Measurements from ENCODE around the gene STYXL1. TPM values are rescaled to one million over a fixed set of nuclear protein-coding genes. Genes with fewer than 3 reads are reported as not detected.

The STYXL1 gene
- total and polyA plus RNA-seq, 8 donors = 13.3 to 47.6 (median 22.7) TPM

DNA sequence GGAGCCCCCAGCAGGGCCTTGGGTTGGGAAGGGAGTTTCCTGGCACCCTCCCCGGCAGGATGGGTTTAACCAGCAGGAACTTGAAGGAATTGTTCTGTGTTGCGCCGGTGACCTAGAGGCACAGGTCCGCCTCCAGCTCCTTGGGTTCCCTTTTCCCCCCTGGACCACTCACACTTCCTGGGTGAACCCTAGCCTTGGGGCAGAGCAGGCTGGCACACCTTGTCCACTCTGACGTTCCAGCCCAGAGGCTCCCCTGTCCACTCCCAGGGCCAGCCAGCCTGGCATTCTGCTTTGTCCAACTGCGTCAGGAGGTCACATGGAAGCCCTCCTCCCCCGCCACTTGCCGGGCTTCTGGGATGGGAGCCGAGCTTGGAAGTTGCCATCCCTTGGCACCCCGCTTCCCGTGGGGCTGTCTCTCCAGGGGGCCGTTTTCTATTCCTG, 79.2 kb downstream of the STYXL1 start:
- H3K27me3 ChIP-seq = no peaks in the 10 kb centered on the region
- no peak overlapping the region for H3K27ac ChIP-seq
- 88 to 89% methylated on average over 12 of the region's 12 CpGs for WGBS, 2 donors
- H3K4me3 ChIP-seq = no peak overlapping the region
- no peaks in the 10 kb centered on the region for H3K36me3 ChIP-seq
- ATAC-seq = no peak
- no peak for FAIRE-seq
- TF ChIP-seq, protein P1, sequence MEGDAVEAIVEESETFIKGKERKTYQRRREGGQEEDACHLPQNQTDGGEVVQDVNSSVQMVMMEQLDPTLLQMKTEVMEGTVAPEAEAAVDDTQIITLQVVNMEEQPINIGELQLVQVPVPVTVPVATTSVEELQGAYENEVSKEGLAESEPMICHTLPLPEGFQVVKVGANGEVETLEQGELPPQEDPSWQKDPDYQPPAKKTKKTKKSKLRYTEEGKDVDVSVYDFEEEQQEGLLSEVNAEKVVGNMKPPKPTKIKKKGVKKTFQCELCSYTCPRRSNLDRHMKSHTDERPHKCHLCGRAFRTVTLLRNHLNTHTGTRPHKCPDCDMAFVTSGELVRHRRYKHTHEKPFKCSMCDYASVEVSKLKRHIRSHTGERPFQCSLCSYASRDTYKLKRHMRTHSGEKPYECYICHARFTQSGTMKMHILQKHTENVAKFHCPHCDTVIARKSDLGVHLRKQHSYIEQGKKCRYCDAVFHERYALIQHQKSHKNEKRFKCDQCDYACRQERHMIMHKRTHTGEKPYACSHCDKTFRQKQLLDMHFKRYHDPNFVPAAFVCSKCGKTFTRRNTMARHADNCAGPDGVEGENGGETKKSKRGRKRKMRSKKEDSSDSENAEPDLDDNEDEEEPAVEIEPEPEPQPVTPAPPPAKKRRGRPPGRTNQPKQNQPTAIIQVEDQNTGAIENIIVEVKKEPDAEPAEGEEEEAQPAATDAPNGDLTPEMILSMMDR (IDR thresholded peaks at IDR 0.05) = no peak
- DNase-seq = no peak
- intact Hi-C loops (cut with DNase I) = no loop called here
- H3K9me3 ChIP-seq = no peaks in the 10 kb centered on the region
- H3K4me1 ChIP-seq = peaks cover 0 to 2% (median 0%) of the 10 kb centered on the region in 3 donors

DNA sequence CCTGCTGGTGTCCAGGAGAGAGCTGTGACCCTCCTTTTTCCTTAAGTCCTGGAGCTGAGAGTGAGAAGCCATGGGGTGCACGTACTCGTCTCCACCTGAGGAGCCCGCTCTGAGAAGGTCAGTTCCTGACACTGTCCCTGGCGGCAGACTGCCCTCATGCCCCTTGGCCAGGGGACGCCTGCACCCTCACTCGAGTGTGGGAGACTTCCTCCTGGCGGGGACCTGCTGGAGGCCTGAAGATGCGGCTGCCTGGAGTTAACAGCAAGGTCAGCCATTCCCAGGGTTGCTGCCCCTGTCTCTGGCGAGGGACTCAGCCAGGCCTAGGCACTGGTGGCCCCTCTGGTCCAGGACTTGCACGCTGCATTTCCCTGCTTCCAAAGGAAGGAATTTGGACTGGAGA, 79.8 kb downstream of the STYXL1 start:
- DNase-seq (no peak), ATAC-seq (no peak), FAIRE-seq (no peak)
- intact Hi-C loops (cut with DNase I) = no loop called here
- H3K9me3 ChIP-seq = no peaks in the 10 kb centered on the region
- no peaks in the 10 kb centered on the region for H3K36me3 ChIP-seq
- TF ChIP-seq, protein P1 (IDR thresholded peaks at IDR 0.05) = no peak
- no peak overlapping the region for H3K4me3 ChIP-seq
- H3K4me1 ChIP-seq = peaks cover 0 to 2% (median 0%) of the 10 kb centered on the region in 3 donors
- no peak overlapping the region for H3K27ac ChIP-seq
- H3K27me3 ChIP-seq = no peaks in the 10 kb centered on the region
- WGBS, 2 donors = 79 to 84% methylated on average over 10 of the region's 10 CpGs

DNA sequence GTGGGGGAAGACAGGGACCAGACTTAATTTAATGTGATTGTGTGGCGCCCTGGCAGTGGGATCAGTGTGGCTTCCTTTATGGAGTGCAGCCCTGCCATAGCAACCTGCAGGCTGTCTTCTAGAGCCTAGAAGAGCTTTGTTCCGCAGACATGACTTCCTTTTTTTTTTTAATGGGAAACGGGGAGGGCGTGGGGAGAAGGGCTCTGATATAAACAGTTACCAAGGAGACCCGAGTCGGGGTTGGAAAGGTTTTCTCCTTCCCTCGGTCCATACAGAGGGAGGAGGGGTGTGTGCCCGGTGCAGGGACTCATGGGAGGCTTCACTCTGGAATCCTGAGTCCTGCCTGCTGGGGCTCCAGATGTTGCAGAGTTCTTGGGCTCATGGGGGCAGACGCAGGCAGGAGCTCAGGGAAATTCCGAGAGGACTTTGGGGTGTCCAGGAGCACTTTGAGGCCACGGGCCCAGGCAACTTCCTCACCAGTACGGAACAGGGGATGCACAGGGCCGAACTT, 80.3 kb downstream of the STYXL1 start:
- TF ChIP-seq, protein P1 (IDR thresholded peaks at IDR 0.05) = no peak
- FAIRE-seq (no peak), DNase-seq (no peak), ATAC-seq (peak in 3 of 4 donors; percentile 44 to 57 (median 49))
- Histone ChIP-seq H3K9me3 (no peaks in the 10 kb centered on the region), H3K27me3 (no peaks in the 10 kb centered on the region), H3K27ac (no peak overlapping the region), H3K4me3 (no peak overlapping the region), H3K36me3 (no peaks in the 10 kb centered on the region), H3K4me1 (peaks cover 0 to 2% (median 0%) of the 10 kb centered on the region in 3 donors)
- WGBS, 2 donors = 66 to 69% methylated on average over 13 of the region's 13 CpGs
- intact Hi-C loops (cut with DNase I) = no loop called here

DNA sequence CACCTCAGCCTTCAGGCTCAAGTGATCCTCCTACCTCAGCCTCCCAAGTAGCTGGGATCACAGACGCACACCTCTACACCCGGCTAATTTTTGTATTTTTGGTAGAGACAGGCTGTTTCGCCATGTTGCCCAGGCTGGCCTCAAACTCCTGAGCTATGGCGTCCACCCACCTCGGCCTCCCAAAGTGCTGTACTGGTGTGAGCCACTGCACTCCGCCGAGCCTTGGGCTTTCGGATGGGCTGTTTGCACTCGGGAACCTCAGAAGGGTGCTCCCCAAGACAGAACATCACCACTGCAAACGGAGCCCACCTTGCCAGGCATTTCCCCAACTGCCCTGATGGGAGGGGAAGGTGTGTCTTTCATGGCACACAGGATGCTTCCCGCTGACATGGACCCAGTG, 80.7 kb downstream of the STYXL1 start:
- H3K27ac ChIP-seq = no peak overlapping the region
- no peaks in the 10 kb centered on the region for H3K9me3 ChIP-seq
- peak in 1 of 6 donors; percentile 40 for DNase-seq
- no peaks in the 10 kb centered on the region for H3K27me3 ChIP-seq
- no peak overlapping the region for H3K4me3 ChIP-seq
- ATAC-seq = no peak
- no peak for FAIRE-seq
- intact Hi-C loops (cut with DNase I) = no loop called here
- WGBS, 2 donors = 92 to 93% methylated on average over 11 of the region's 11 CpGs
- peaks cover 0 to 2% (median 0%) of the 10 kb centered on the region in 3 donors for H3K4me1 ChIP-seq
- no peaks in the 10 kb centered on the region for H3K36me3 ChIP-seq
- TF ChIP-seq, protein P1 (IDR thresholded peaks at IDR 0.05) = no peak

DNA sequence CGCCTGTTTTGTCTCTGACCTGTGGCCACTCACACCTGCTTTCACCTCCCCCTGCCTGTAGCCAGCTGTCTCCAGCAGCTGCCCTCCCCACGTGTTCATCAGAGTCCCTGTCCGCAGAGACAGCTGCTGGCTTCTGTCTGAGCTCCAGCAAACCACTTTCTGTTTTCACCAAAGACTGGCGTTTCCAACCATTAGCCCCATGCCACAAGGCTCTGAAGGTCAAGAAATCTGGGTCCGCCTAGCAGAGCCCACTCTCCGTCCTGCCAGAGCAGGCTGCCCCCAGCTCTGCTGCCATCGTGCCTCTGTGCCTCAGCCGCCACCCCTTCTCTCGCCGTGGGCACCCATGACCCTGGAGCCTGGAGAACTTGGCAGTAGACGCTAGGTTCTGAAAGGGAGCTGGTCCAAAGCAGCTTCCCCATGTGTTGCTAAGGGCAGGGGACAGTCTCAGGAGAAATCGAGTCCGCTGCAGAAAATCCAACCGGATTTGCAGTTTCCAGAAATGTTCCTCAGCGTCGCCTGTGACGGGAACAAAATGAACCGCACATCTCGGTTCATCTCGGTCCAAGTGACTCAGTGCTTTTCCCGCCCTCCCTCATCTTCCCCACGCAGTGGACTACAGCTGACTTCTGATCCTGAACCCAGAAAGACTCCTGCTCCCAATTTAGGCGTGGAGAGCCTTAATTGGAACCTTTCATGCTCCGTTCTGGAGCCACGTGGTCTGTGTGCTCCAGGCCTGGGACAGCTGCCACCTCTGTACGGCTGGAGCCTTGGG, 81.4 kb downstream of the STYXL1 start:
- WGBS, 2 donors = 76 to 79% methylated on average over 26 of the region's 26 CpGs
- no peak overlapping the region for H3K4me3 ChIP-seq
- FAIRE-seq (no peak), ATAC-seq (peak in 3 of 4 donors; percentile 53 to 59 (median 56)), DNase-seq (peak in 1 of 6 donors; percentile 44)
- no peaks in the 10 kb centered on the region for H3K36me3 ChIP-seq
- no peaks in the 10 kb centered on the region for H3K9me3 ChIP-seq
- H3K27me3 ChIP-seq = no peaks in the 10 kb centered on the region
- H3K4me1 ChIP-seq = peaks cover 0 to 2% (median 0%) of the 10 kb centered on the region in 3 donors
- TF ChIP-seq, protein P1 (IDR thresholded peaks at IDR 0.05) = no peak
- intact Hi-C loops (cut with DNase I) = no loop called here
- peak overlapping the region in 1 of 4 donors; percentile 33 for H3K27ac ChIP-seq
